Tibial nerve (tissue), 4 donors: ENCODE measurements around the gene TOP2A.
"Not testable (repeated sequence)": the region's sequence is repeated elsewhere in the genome, so short reads cannot be mapped to it uniquely, and the experiment has no call there.

Experiments used
- CTCF ChIP-seq, 5 experiments: fragments of 200-600 bp in 3 of 5; fragments of 450-650 bp in 2 of 5; sonication (generic) in 3 of 5; IDR thresholded peaks; one replicate each; pipeline ENCODE4 v1.5.1; 2016 to 2019; ENCODE audit warnings: antibody characterized with exemption in 5 of 5, mild to moderate bottlenecking in 3 of 5, moderate library complexity in 2 of 5
- EP300 ChIP-seq, 2 donors: sonication (generic); formaldehyde crosslinking; IDR thresholded peaks; one replicate each; pipeline ENCODE4 v1.6.1; 2017; ENCODE audit warnings: antibody characterized with exemption in 2 of 2, mild to moderate bottlenecking in 1 of 2
- POLR2A ChIP-seq, 2 donors: fragments of 450-650 bp; IDR thresholded peaks; one replicate each; pipeline ENCODE4 v1.6.1; 2017; ENCODE audit warnings: antibody characterized with exemption in 2 of 2, mild to moderate bottlenecking in 2 of 2, moderate library complexity in 2 of 2

- TF ChIP-seq CTCF, POLR2A, EP300 (IDR thresholded peaks at IDR 0.05): not testable (repeated sequence)
Observed at GRCh38 chr17:40375786-40376185, 41.9 kb downstream of the TOP2A start.
